KMS-11 (cell line): ENCODE results near the gene ITGB1BP1.

Experiments
- H2AFZ ChIP-seq: fragments of 200-600 bp; sonication (generic); 2 replicates; pipeline ENCODE4 v1.6.1; 2016; ENCODE audit warnings: antibody characterized with exemption, mixed run types, low read depth
- H3K27ac ChIP-seq: fragments of 200-600 bp; sonication (generic); 2 replicates; pipeline ENCODE4 v1.6.1; 2016; ENCODE audit warnings: mild to moderate bottlenecking, mixed run types
- H3K27me3 ChIP-seq: fragments of 200-600 bp; sonication (generic); 2 replicates; pipeline ENCODE4 v1.6.1; 2017; ENCODE audit warnings: mild to moderate bottlenecking, low read depth, mixed run types, moderate library complexity; ENCODE audit not compliant: insufficient read depth
- H3K36me3 ChIP-seq: fragments of 200-600 bp; sonication (generic); 2 replicates; pipeline ENCODE4 v1.6.1; 2017; ENCODE audit warnings: mild to moderate bottlenecking, mixed run types; ENCODE audit not compliant: insufficient read depth
- H3K4me1 ChIP-seq: fragments of 200-600 bp; sonication (generic); 2 replicates; pipeline ENCODE4 v1.6.1; 2016; ENCODE audit warnings: mild to moderate bottlenecking, low read depth, mixed run types; ENCODE audit not compliant: poor library complexity, severe bottlenecking
- H3K4me2 ChIP-seq: fragments of 200-600 bp; sonication (generic); 2 replicates; pipeline ENCODE4 v1.7.0; 2016; ENCODE audit warnings: mild to moderate bottlenecking, mixed run types
- H3K4me3 ChIP-seq: fragments of 200-600 bp; sonication (generic); IDR thresholded peaks from 2 replicates; pipeline ENCODE4 v1.6.1; 2017; ENCODE audit warnings: low read depth, low read length, mixed read lengths; ENCODE audit not compliant: insufficient read depth
- H3K79me2 ChIP-seq: fragments of 200-600 bp; sonication (generic); 2 replicates; pipeline ENCODE4 v1.6.1; 2016; ENCODE audit warnings: low read depth, mixed run types; ENCODE audit not compliant: insufficient read depth
- H3K9ac ChIP-seq: fragments of 200-600 bp; sonication (generic); 2 replicates; pipeline ENCODE4 v1.6.1; 2016; ENCODE audit warnings: mild to moderate bottlenecking, mixed run types
- H4K20me1 ChIP-seq: fragments of 200-600 bp; sonication (generic); 2 replicates; pipeline ENCODE4 v1.6.1; 2016; ENCODE audit warnings: mild to moderate bottlenecking, mixed run types; ENCODE audit not compliant: insufficient read depth
- CTCF ChIP-seq: fragments of 200-600 bp; sonication (generic); conservative IDR thresholded peaks from 2 replicates; pipeline ENCODE4 v1.6.1; 2017; ENCODE audit warnings: low read depth, mild to moderate bottlenecking, antibody characterized with exemption, low read length, moderate library complexity, mixed read lengths

ITGB1BP1 gene

GRCh38 chr2:9360110-9360509 lies 63.2 kb downstream of the ITGB1BP1 start:
- no peak overlapping the region for H3K27ac ChIP-seq
- no peak overlapping the region for H3K4me3 ChIP-seq
- H2AFZ ChIP-seq: no peak overlapping the region
- H4K20me1 ChIP-seq: no peaks in the 10 kb centered on the region
- H3K9ac ChIP-seq: no peak overlapping the region
- no peaks in the 10 kb centered on the region for H3K4me1 ChIP-seq
- no peaks in the 10 kb centered on the region for H3K36me3 ChIP-seq
- H3K27me3 ChIP-seq: no peaks in the 10 kb centered on the region
- no peaks in the 10 kb centered on the region for H3K79me2 ChIP-seq
- no peak for TF ChIP-seq CTCF
- H3K4me2 ChIP-seq: no peak overlapping the region

GRCh38 chr2:9359463-9359862 lies 63.9 kb downstream of the ITGB1BP1 start:
- Histone ChIP-seq H3K4me2 (no peak overlapping the region), H3K79me2 (no peaks in the 10 kb centered on the region), H3K27me3 (no peaks in the 10 kb centered on the region), H3K9ac (no peak overlapping the region), H4K20me1 (no peaks in the 10 kb centered on the region), H3K4me3 (no peak overlapping the region), H3K36me3 (no peaks in the 10 kb centered on the region), H3K4me1 (no peaks in the 10 kb centered on the region), H3K27ac (no peak overlapping the region), H2AFZ (no peak overlapping the region)
- TF ChIP-seq CTCF: no peak

GRCh38 chr2:9358846-9359245 lies 64.5 kb downstream of the ITGB1BP1 start:
- no peaks in the 10 kb centered on the region for H3K27me3 ChIP-seq
- no peak overlapping the region for H3K9ac ChIP-seq
- no peak overlapping the region for H2AFZ ChIP-seq
- H3K79me2 ChIP-seq: no peaks in the 10 kb centered on the region
- TF ChIP-seq CTCF: no peak
- no peak overlapping the region for H3K27ac ChIP-seq
- H3K4me3 ChIP-seq: no peak overlapping the region
- H3K4me2 ChIP-seq: no peak overlapping the region
- H4K20me1 ChIP-seq: no peaks in the 10 kb centered on the region
- no peaks in the 10 kb centered on the region for H3K36me3 ChIP-seq
- no peaks in the 10 kb centered on the region for H3K4me1 ChIP-seq

- Histone ChIP-seq H3K4me2 (no peak overlapping the region), H3K27ac (no peak overlapping the region), H2AFZ (no peak overlapping the region), H3K79me2 (no peaks in the 10 kb centered on the region), H3K27me3 (no peaks in the 10 kb centered on the region), H3K4me1 (no peaks in the 10 kb centered on the region), H3K4me3 (no peak overlapping the region), H3K9ac (no peak overlapping the region), H4K20me1 (no peaks in the 10 kb centered on the region), H3K36me3 (no peaks in the 10 kb centered on the region)
- no peak for TF ChIP-seq CTCF
Observed at GRCh38 chr2:9356261-9356660, 67.1 kb downstream of the ITGB1BP1 start.

- Histone ChIP-seq H3K27me3 (no peaks in the 10 kb centered on the region), H4K20me1 (no peaks in the 10 kb centered on the region), H3K9ac (no peak overlapping the region), H3K36me3 (no peaks in the 10 kb centered on the region), H3K4me1 (no peaks in the 10 kb centered on the region), H3K79me2 (no peaks in the 10 kb centered on the region), H3K4me3 (no peak overlapping the region), H2AFZ (no peak overlapping the region), H3K27ac (no peak overlapping the region), H3K4me2 (no peak overlapping the region)
- no peak for TF ChIP-seq CTCF
Observed at GRCh38 chr2:9355716-9356115, 67.6 kb downstream of the ITGB1BP1 start.
